GM15510 (cell line): ENCODE measurements around the gene HIVEP2.

Experiments
- POLR2A ChIP-seq: IDR thresholded peaks from 3 replicates; pipeline ENCODE4 v1.6.1; 2011; ENCODE audit warnings: borderline replicate concordance; ENCODE audit not compliant: insufficient read length; ENCODE audit errors: extremely low read depth

HIVEP2 gene

GRCh38 chr6:142705054-142705453 lies 239.9 kb downstream of the HIVEP2 start:
- no peak for TF ChIP-seq POLR2A

- no peak for TF ChIP-seq POLR2A
Measured at GRCh38 chr6:142702501-142703460, 242.2 kb downstream of the HIVEP2 start.
